ENCODE results near the gene KAT5. TPM values are rescaled to one million over a fixed set of nuclear protein-coding genes. Genes with fewer than 3 reads are reported as not detected.
A peak's percentile ranks its signal among the peaks of the same experiment; 100 is the strongest.

KAT5 gene
- total RNA-seq: 10 to 100 TPM; 48.5 to 48.8 TPM
- polyA plus RNA-seq (2013, experiment 1 of 2): 50.5 TPM
- 47.3 TPM for polyA plus RNA-seq (2013, experiment 2 of 2)
- long read RNA-seq, experiment 1, partial matches to known transcripts: 2 of 17 reads
- long read RNA-seq, experiment 1, other reads (novel, unspliced or antisense): 10 of 17 reads
- long read RNA-seq, experiment 2, transcript KAT5-201 (13 exons, 2,296 nt): minor isoform, 6 of 87 reads
- long read RNA-seq, experiment 2, transcript KAT5-208 (12 exons, 1,697 nt): minor isoform, 5 of 87 reads
- long read RNA-seq, experiment 2, transcript KAT5-203 (14 exons, 2,237 nt): minor isoform, 23 of 87 reads
- long read RNA-seq, experiment 2, transcript KAT5-202 (13 exons, 2,059 nt): major isoform, 31 of 87 reads
- long read RNA-seq, experiment 2, partial matches to known transcripts: 4 of 87 reads
- long read RNA-seq, experiment 2, other reads (novel, unspliced or antisense): 16 of 87 reads
- long read RNA-seq, experiment 3, transcript KAT5-202 (13 exons, 2,059 nt): major isoform, 60 of 188 reads
- long read RNA-seq, experiment 3, transcript KAT5-201 (13 exons, 2,296 nt): minor isoform, 14 of 188 reads
- long read RNA-seq, experiment 3, transcript KAT5-203 (14 exons, 2,237 nt): minor isoform, 40 of 188 reads
- long read RNA-seq, experiment 3, transcript KAT5-208 (12 exons, 1,697 nt): minor isoform, 22 of 188 reads
- long read RNA-seq, experiment 3, partial matches to known transcripts: 10 of 188 reads
- long read RNA-seq, experiment 3, other reads (novel, unspliced or antisense): 32 of 188 reads
- long read RNA-seq, experiment 4, transcript KAT5-202 (13 exons, 2,059 nt): major isoform, 15 of 31 reads
- long read RNA-seq, experiment 4, transcript KAT5-208 (12 exons, 1,697 nt): minor isoform, 6 of 31 reads
- long read RNA-seq, experiment 4, partial matches to known transcripts: 3 of 31 reads
- long read RNA-seq, experiment 4, other reads (novel, unspliced or antisense): 2 of 31 reads

GRCh38 chr11:65711785-65712632 is at the start of gene KAT5:
Gene KAT5 (plus strand): TSS chr11:65712252. CDS start chr11:65712268, 16 bp downstream.
- Histone ChIP-seq H3K4me1 (ENCODE audit: control insufficient read depth, insufficient read depth, low read length) (no peaks in the 10 kb centered on the region), H3K4me3 (ENCODE audit: low read length) (peak within 1 kb of the TSS; percentile 92), H3K36me3 (ENCODE audit: control insufficient read depth, insufficient read depth, low read length) (peaks cover 38% of the 10 kb centered on the region), H3K27me3 (ENCODE audit: control insufficient read depth, insufficient read depth, low read length, poor library complexity, severe bottlenecking) (no peaks in the 10 kb centered on the region), H3K9me3 (ENCODE audit: control insufficient read depth, low read length) (peaks cover 8% of the 10 kb centered on the region), H3K9ac (ENCODE audit: extremely low read depth, low read length, poor library complexity, severe bottlenecking) (peak within 1 kb of the TSS; percentile 93), H3K27ac (ENCODE audit: low read depth, low read length) (peak within 1 kb of the TSS; percentile 97)
- TF ChIP-seq CTCF (conservative IDR thresholded peaks at IDR 0.05): peak; percentile 95
- DNase-seq: peak; percentile 100
- Mint-ChIP-seq H3K4me3 (peak within 1 kb of the TSS; percentile 81), H3K4me1 (no peaks in the 10 kb centered on the region), H3K27ac (peak within 1 kb of the TSS; percentile 99), H3K9me3 (peaks cover 15% of the 10 kb centered on the region), H3K27me3 (ENCODE audit: insufficient read depth) (peaks cover 15% of the 10 kb centered on the region), H3K36me3 (ENCODE audit: low read depth) (peaks cover 37% of the 10 kb centered on the region)
- 1 to 2% methylated on average over 44 to 65 of the region's 65 CpGs for WGBS, 2 experiments (ENCODE audit: insufficient coverage in 1 of 2, insufficient read length in 1 of 2)

GRCh38 chr11:65662799-65663638 is 49.0 kb upstream of the KAT5 start, which contains the start of gene RELA:
Gene RELA (minus strand): TSS chr11:65662916. CDS start chr11:65662832, 84 bp downstream.
- Histone ChIP-seq H3K4me1 (ENCODE audit: control insufficient read depth, insufficient read depth, low read length) (peaks cover 8% of the 10 kb centered on the region), H3K27me3 (ENCODE audit: control insufficient read depth, insufficient read depth, low read length, poor library complexity, severe bottlenecking) (no peaks in the 10 kb centered on the region), H3K4me3 (ENCODE audit: low read length) (peak within 1 kb of the TSS; percentile 96), H3K9ac (ENCODE audit: extremely low read depth, low read length, poor library complexity, severe bottlenecking) (peak within 1 kb of the TSS; percentile 94), H3K27ac (ENCODE audit: low read depth, low read length) (peak within 1 kb of the TSS; percentile 86), H3K36me3 (ENCODE audit: control insufficient read depth, insufficient read depth, low read length) (peaks cover 34% of the 10 kb centered on the region), H3K9me3 (ENCODE audit: control insufficient read depth, low read length) (no peaks in the 10 kb centered on the region)
- TF ChIP-seq CTCF (conservative IDR thresholded peaks at IDR 0.05): no peak
- H3K9me3 Mint-ChIP-seq: no peaks in the 10 kb centered on the region
- H3K27ac Mint-ChIP-seq: peak within 1 kb of the TSS; percentile 95
- no peaks in the 10 kb centered on the region for H3K27me3 Mint-ChIP-seq (ENCODE audit: insufficient read depth)
- WGBS, 2 experiments (ENCODE audit: insufficient coverage in 1 of 2, insufficient read length in 1 of 2): 0 to 1% methylated on average over 40 to 91 of the region's 91 CpGs
- peak; percentile 96 for DNase-seq
- peak within 1 kb of the TSS; percentile 78 for H3K4me3 Mint-ChIP-seq
- H3K36me3 Mint-ChIP-seq (ENCODE audit: low read depth): peaks cover 29% of the 10 kb centered on the region
- peaks cover 6% of the 10 kb centered on the region for H3K4me1 Mint-ChIP-seq

Measured in endodermal cell (in vitro differentiated cells).